ENCODE results near the gene ZNF91. TPM values are rescaled to one million over a fixed set of nuclear protein-coding genes. Genes with fewer than 3 reads are reported as not detected.

Gene ZNF91
- total RNA-seq, 1 experiment from 2014 or later: 43.5 TPM

DNA sequence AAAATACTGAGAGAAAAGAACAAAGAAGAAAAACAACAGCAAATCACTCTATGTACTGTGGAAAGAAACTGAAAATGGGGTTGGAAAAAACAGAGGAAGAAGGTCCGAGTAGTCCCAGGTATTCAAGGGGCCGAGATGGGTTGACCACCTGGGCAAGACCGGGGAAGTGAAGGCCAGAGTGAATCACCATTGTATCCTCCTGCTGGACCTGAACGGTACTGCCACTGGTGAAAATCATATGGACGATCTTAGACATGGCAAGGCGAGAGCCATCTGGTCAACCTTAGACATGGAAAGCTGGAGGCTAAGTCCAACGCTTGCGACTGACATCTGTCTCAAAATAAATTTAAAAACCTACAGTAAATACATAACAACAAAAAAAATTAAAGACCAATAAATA is 44.4 kb upstream of the ZNF91 start:
- Histone ChIP-seq H3K9me3 (ENCODE audit: control insufficient read depth, low read depth, low read length) (peaks cover 64% of the 10 kb centered on the region), H3K23ac (ENCODE audit: insufficient read length, low read depth, low read length) (no peak overlapping the region), H2BK5ac (ENCODE audit: insufficient read length, low read length) (no peak overlapping the region), H3K79me2 (ENCODE audit: insufficient read depth, low read length) (no peaks in the 10 kb centered on the region), H3K27me3 (ENCODE audit: insufficient read depth, low read length) (no peaks in the 10 kb centered on the region), H3K4me2 (ENCODE audit: insufficient read depth, insufficient read length, low read length) (no peak overlapping the region), H3K4me1 (ENCODE audit: insufficient read depth, low read length) (no peaks in the 10 kb centered on the region), H2BK12ac (ENCODE audit: insufficient read length, low read depth, low read length) (no peak overlapping the region), H3K4ac (ENCODE audit: low read depth, low read length) (no peak overlapping the region), H2BK120ac (ENCODE audit: low read depth, low read length, poor library complexity, severe bottlenecking) (no peak overlapping the region), H3K18ac (ENCODE audit: insufficient read length, low read depth, low read length) (no peak overlapping the region), H3K9ac (ENCODE audit: extremely low read depth, insufficient read length, low read length) (no peak overlapping the region), H3K56ac (ENCODE audit: insufficient read length, low read depth, low read length) (no peak overlapping the region), H4K8ac (replicated peaks; ENCODE audit: insufficient read length, low read depth, low read length) (no peak overlapping the region), H2AFZ (ENCODE audit: low read length) (no peak overlapping the region), H3K23me2 (ENCODE audit: insufficient read length, low read depth, low read length, poor library complexity, severe bottlenecking) (no peaks in the 10 kb centered on the region), H4K5ac (ENCODE audit: insufficient read length, low read depth, low read length) (no peak overlapping the region), H4K91ac (ENCODE audit: insufficient read length, low read depth, low read length) (no peak overlapping the region), H4K20me1 (ENCODE audit: control insufficient read depth, insufficient read depth, insufficient read length) (no peaks in the 10 kb centered on the region), H3K79me1 (ENCODE audit: insufficient read depth, low read depth, low read length, poor library complexity, severe bottlenecking) (no peaks in the 10 kb centered on the region), H3K14ac (ENCODE audit: insufficient read depth, low read length) (no peak overlapping the region), H2BK20ac (ENCODE audit: low read depth, low read length, poor library complexity, severe bottlenecking) (no peak overlapping the region), H2BK15ac (ENCODE audit: low read depth, low read length) (no peak overlapping the region), H2AK5ac (ENCODE audit: insufficient read length, low read length) (no peak overlapping the region), H3T11ph (ENCODE audit: low read length) (no peak overlapping the region), H3K27ac (ENCODE audit: insufficient read length, low read depth, low read length) (no peak overlapping the region)
- Mint-ChIP-seq H3K4me3 (no peak overlapping the region), H3K27me3 (ENCODE audit: low read depth) (peaks cover 5% of the 10 kb centered on the region), H3K36me3 (ENCODE audit: insufficient read depth in 1 of 3, low read depth in 3 of 3) (peaks cover 21 to 51% (median 37%) of the 10 kb centered on the region in 3 experiments), H3K27ac (no peak overlapping the region), H3K4me1 (no peaks in the 10 kb centered on the region), H3K9me3 (peaks cover 88 to 92% of the 10 kb centered on the region in 2 experiments)
- peak; percentile 25 for DNase-seq
- no CpG with 5 or more reads among the region's 8 CpGs for WGBS (ENCODE audit: extremely low coverage, insufficient read length, low lambda C conversion rate)
- TF ChIP-seq, protein P1, sequence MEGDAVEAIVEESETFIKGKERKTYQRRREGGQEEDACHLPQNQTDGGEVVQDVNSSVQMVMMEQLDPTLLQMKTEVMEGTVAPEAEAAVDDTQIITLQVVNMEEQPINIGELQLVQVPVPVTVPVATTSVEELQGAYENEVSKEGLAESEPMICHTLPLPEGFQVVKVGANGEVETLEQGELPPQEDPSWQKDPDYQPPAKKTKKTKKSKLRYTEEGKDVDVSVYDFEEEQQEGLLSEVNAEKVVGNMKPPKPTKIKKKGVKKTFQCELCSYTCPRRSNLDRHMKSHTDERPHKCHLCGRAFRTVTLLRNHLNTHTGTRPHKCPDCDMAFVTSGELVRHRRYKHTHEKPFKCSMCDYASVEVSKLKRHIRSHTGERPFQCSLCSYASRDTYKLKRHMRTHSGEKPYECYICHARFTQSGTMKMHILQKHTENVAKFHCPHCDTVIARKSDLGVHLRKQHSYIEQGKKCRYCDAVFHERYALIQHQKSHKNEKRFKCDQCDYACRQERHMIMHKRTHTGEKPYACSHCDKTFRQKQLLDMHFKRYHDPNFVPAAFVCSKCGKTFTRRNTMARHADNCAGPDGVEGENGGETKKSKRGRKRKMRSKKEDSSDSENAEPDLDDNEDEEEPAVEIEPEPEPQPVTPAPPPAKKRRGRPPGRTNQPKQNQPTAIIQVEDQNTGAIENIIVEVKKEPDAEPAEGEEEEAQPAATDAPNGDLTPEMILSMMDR (conservative IDR thresholded peaks at IDR 0.05): peak; percentile 43; the same call in 2 of the 3 replicates

All from H9 (cell line).